ENCODE data around the gene BOC. TPM values are rescaled to one million over a fixed set of nuclear protein-coding genes. Genes with fewer than 3 reads are reported as not detected.

Gene BOC
- total and polyA plus RNA-seq, 2 of the 4 experiments (the other 2 are of a cell fraction): 6.8 to 15.2 TPM

DNA sequence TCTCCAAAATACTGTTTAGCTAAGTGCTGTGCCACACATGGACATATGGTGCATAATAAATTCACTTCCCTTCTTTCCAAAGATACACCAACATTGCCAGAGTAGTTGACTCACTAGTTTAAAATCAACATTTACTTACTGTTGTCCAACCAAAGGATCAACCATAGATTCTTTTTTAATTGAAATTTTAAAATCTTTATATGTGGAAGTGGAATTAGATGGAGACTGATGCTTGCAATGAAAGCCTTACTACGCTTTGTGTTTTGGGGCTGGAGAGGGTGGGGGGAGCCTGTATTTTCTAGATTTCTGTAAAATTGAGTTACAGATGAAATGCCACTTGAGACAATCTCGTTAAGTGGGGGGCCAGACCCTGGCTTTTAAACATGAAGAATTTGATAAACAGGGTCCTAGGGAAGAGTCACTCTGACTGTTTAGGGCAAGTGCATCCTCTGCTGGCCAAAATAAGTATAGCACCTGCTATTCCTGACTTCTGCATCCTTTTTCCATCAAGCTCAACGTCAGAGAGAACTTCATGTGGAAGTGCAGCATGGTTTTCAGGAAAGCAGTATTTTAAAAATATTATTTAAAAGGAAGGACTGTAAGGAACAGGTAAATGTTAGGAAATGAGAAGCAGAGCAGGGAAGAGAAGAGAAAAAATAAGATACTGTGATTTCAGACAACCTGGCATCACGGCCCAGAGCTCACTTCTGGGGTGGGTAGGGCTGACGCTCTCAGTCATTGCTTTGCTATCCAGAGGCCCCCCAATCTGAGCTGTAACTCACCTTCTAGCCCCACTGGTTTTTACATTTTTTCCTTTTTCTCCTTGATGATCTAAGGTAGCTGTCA is 76.7 kb downstream of the BOC start:
- peaks cover 14% of the 10 kb centered on the region for H3K4me1 ChIP-seq (ENCODE audit: control insufficient read depth, insufficient read depth, low read length)
- H3K9me3 ChIP-seq (ENCODE audit: control insufficient read depth, insufficient read depth, low read length): no peaks in the 10 kb centered on the region
- peaks cover 14% of the 10 kb centered on the region for H3K27me3 ChIP-seq (ENCODE audit: control insufficient read depth, insufficient read depth, low read length)
- H4K91ac ChIP-seq (ENCODE audit: insufficient read depth, low read depth, low read length): no peak overlapping the region
- peak overlapping the region in 1 of 2 experiments; percentile 46; a peak in 1 of 4 replicates for H4K8ac ChIP-seq (ENCODE audit: low read depth in 2 of 2, low read length in 2 of 2)
- 88% methylated on average over 1 of the region's 5 CpGs; no CpG with 5 or more reads in 1 of the 2 experiments for WGBS, 2 experiments (ENCODE audit: extremely low coverage in 2 of 2, insufficient read length in 1 of 2)
- peak overlapping the region; percentile 77 for H3K4ac ChIP-seq (ENCODE audit: low read depth, low read length)
- no peak overlapping the region for H3K14ac ChIP-seq (replicated peaks; ENCODE audit: low read depth, low read length)
- H3K79me1 ChIP-seq (ENCODE audit: low read depth in 1 of 2, low read length in 2 of 2): no peaks in the 10 kb centered on the region
- H2BK20ac ChIP-seq (ENCODE audit: low read depth, low read length): peak overlapping the region; percentile 91; the same call in 1 of the 2 replicates
- no peak overlapping the region for H2BK15ac ChIP-seq (ENCODE audit: low read depth, low read length)
- in situ Hi-C loops (cut with MboI; ENCODE audit: low sequenced_read_pairs) (loop anchor here (5.0 to 25.0 kb wide), 2 partner anchors 231 to 651 kb away; partner anchors contain the start of gene CCDC80), intact Hi-C loops (cut with micrococcal nuclease) (loop anchor here (1.0 to 5.0 kb wide), 5 partner anchors 76 to 706 kb away; partner anchors contain the start of gene CCDC80), dilution Hi-C loops (cut with HindIII; ENCODE audit: low sequenced_read_pairs, unreplicated experiment) (no loop called here)
- peaks cover 14% of the 10 kb centered on the region for H3K9me1 ChIP-seq (ENCODE audit: insufficient read depth, low read length)
- peak overlapping the region; percentile 90 for H2BK120ac ChIP-seq (ENCODE audit: low read depth, low read length)
- no peak overlapping the region for H3K4me3 ChIP-seq (ENCODE audit: insufficient read depth, low read depth, low read length)
- DNase-seq (peak; percentile 72), ATAC-seq (ENCODE audit: low read depth) (peak; percentile 64)
- peak overlapping the region; percentile 85; the same call in 1 of the 2 replicates for H3K56ac ChIP-seq (ENCODE audit: extremely low read depth, insufficient read depth, low read length)
- ChIA-PET POLR2A (ENCODE audit: unreplicated experiment) (interaction anchor here (0.6 kb wide), 3 partner anchors 63 to 716 kb away, joined by 3 to 7 read pairs (median 4); no protein-coding TSS in a partner anchor), CTCF (interaction anchor here (0.5 to 1.9 kb wide), 17 partner anchors 13 to 650 kb away, joined by 3 to 15 read pairs (median 3); no protein-coding TSS in a partner anchor)
- H2AK5ac ChIP-seq (ENCODE audit: low read depth, low read length): no peak overlapping the region
- H3K9ac ChIP-seq (ENCODE audit: low read depth, low read length): no peak overlapping the region
- peaks cover 19% of the 10 kb centered on the region for H3K36me3 ChIP-seq (ENCODE audit: control insufficient read depth, insufficient read depth, low read length)
- peak overlapping the region; percentile 59 for H3K27ac ChIP-seq (ENCODE audit: insufficient read depth, low read length)
- peak overlapping the region; percentile 63 for H3K18ac ChIP-seq (ENCODE audit: low read depth, low read length)
- H2BK5ac ChIP-seq (ENCODE audit: low read depth, low read length, poor library complexity, severe bottlenecking): peak overlapping the region; percentile 87
- peak overlapping the region; percentile 72; the same call in 1 of the 2 replicates for H3K4me2 ChIP-seq (ENCODE audit: low read depth, low read length)
- H2AFZ ChIP-seq (replicated peaks; ENCODE audit: low read length, poor library complexity): no peak overlapping the region
- no peak overlapping the region for H3K23ac ChIP-seq (ENCODE audit: low read depth, low read length)
- BruUV-seq (replicated peaks): no TSS peak
- H2AK9ac ChIP-seq (replicated peaks; ENCODE audit: low read depth, low read length, poor library complexity): no peak overlapping the region
- H4K20me1 ChIP-seq (ENCODE audit: insufficient read depth, low read length): peaks cover 3% of the 10 kb centered on the region; the same call in 1 of the 2 replicates
- H4K5ac ChIP-seq (ENCODE audit: low read depth, low read length): peak overlapping the region; percentile 70; the same call in 1 of the 2 replicates
- no peak for TF ChIP-seq MXI1 (IDR thresholded peaks at IDR 0.05; ENCODE audit: borderline replicate concordance, low read depth, low read length)
- TF ChIP-seq MAFK (IDR thresholded peaks at IDR 0.05; ENCODE audit: low read depth, low read length): no peak
- no peak for TF ChIP-seq FOS (IDR thresholded peaks at IDR 0.05; ENCODE audit: low read depth, low read length)
- TF ChIP-seq, protein P1, sequence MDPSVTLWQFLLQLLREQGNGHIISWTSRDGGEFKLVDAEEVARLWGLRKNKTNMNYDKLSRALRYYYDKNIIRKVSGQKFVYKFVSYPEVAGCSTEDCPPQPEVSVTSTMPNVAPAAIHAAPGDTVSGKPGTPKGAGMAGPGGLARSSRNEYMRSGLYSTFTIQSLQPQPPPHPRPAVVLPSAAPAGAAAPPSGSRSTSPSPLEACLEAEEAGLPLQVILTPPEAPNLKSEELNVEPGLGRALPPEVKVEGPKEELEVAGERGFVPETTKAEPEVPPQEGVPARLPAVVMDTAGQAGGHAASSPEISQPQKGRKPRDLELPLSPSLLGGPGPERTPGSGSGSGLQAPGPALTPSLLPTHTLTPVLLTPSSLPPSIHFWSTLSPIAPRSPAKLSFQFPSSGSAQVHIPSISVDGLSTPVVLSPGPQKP (IDR thresholded peaks at IDR 0.05; ENCODE audit: borderline replicate concordance, low read depth, low read length): no peak
- TF ChIP-seq RFX5 (IDR thresholded peaks at IDR 0.05; ENCODE audit: low read depth, low read length): no peak
- TF ChIP-seq, protein P2, sequence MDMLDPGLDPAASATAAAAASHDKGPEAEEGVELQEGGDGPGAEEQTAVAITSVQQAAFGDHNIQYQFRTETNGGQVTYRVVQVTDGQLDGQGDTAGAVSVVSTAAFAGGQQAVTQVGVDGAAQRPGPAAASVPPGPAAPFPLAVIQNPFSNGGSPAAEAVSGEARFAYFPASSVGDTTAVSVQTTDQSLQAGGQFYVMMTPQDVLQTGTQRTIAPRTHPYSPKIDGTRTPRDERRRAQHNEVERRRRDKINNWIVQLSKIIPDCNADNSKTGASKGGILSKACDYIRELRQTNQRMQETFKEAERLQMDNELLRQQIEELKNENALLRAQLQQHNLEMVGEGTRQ (IDR thresholded peaks at IDR 0.05; ENCODE audit: low read depth, low read length): no peak
- no peak for TF ChIP-seq NFE2L2 (IDR thresholded peaks at IDR 0.05; ENCODE audit: low read depth, low read length)
- peak; percentile 97 for TF ChIP-seq RAD21 (IDR thresholded peaks at IDR 0.05; ENCODE audit: low read length)
- no peak for TF ChIP-seq MAZ (IDR thresholded peaks at IDR 0.05; ENCODE audit: borderline replicate concordance, low read depth, low read length)
- peak; percentile 99 for TF ChIP-seq SMC3 (IDR thresholded peaks at IDR 0.05; ENCODE audit: low read depth, low read length)
- no peak for TF ChIP-seq CHD1 (IDR thresholded peaks at IDR 0.05; ENCODE audit: low read depth, low read length)
- no peak for TF ChIP-seq RCOR1 (IDR thresholded peaks at IDR 0.05; ENCODE audit: insufficient replicate concordance, low read length)
- TF ChIP-seq POLR2A (IDR thresholded peaks at IDR 0.05; ENCODE audit: low read depth, low read length): peak; percentile 59; the same call in 1 of the 2 replicates
- no peak for TF ChIP-seq CEBPB (IDR thresholded peaks at IDR 0.05; ENCODE audit: low read depth, low read length)
